HepG2 (cell line): ENCODE results near the gene NCOA6. TPM values are rescaled to one million over a fixed set of nuclear protein-coding genes. Genes with fewer than 3 reads are reported as not detected.

Experiments used
- ATAC-seq: fragments of 200-7000 bp; cut with Tn5 transposase; 3 replicates; pipeline ENCODE4 v1.9.1; 2020; ENCODE audit warnings: mild to moderate bottlenecking, moderate library complexity
- BruUV-seq: library from RNA; stranded (reverse); fragments of 400-500 nt; replicated peaks from 2 replicates; lab custom pipeline; 2021; lab: Mats Ljungman, UMichigan
- CTCF ChIA-PET: fragments of 300-600 bp; formaldehyde crosslinking; extraction: SDS; loops from one replicate; lab custom pipeline; 2021; ENCODE audit warnings: low total read pairs, inconsistent platforms, low intra/inter-chr PET ratio; lab: Yijun Ruan, JAX
- POLR2A ChIA-PET: fragments of 350-600 bp; sonication (Branson Sonifier 250); formaldehyde crosslinking; loops from one replicate; lab custom pipeline; 2020; ENCODE audit warnings: antibody characterized with exemption, inconsistent platforms; lab: Yijun Ruan, JAX
- DNase-seq: peaks from one replicate; pipeline ENCODE4 v3.0.0-alpha.2; 2015; ENCODE audit warnings: low spot score
- FAIRE-seq: peaks from 3 replicates; lab custom pipeline; 2011; peaks lifted over from hg19 to GRCh38; lab: Jason Lieb, UNC
- H2AFZ ChIP-seq: one replicate; pipeline ENCODE4 v1.6.1; 2011; ENCODE audit warnings: low read length, inconsistent platforms
- H3K27ac ChIP-seq: fragments of 300-600 bp; 3 replicates; pipeline ENCODE4 v1.8.0; 2011; ENCODE audit warnings: mixed run types, mild to moderate bottlenecking, mixed read lengths, low read length, inconsistent platforms; ENCODE audit not compliant: insufficient read depth; ENCODE audit errors: extremely low read length
- H3K27me3 ChIP-seq, 2 experiments: fragments of 200-600 bp in 1 of 2; 2 replicates in 1 of 2; 3 replicates in 1 of 2; pipeline versions ENCODE4 v1.6.0 to v1.8.0; 2011; ENCODE audit warnings: low read length in 2 of 2, mild to moderate bottlenecking in 2 of 2, moderate library complexity in 2 of 2, inconsistent platforms in 1 of 2; ENCODE audit not compliant: insufficient read depth in 2 of 2, control insufficient read depth in 1 of 2
- H3K36me3 ChIP-seq, 2 experiments: fragments of 200-600 bp in 1 of 2; replicated peaks in 1 of 2; 2 replicates in 1 of 2; 3 replicates in 1 of 2; pipeline versions ENCODE4 v1.5.1 to v1.8.0; 2011; ENCODE audit warnings: low read length in 2 of 2, inconsistent platforms in 1 of 2; ENCODE audit not compliant: insufficient read depth in 2 of 2, control insufficient read depth in 1 of 2
- H3K4me1 ChIP-seq: 2 replicates; pipeline ENCODE4 v1.5.1; 2012; ENCODE audit warnings: low read length, inconsistent platforms; ENCODE audit not compliant: insufficient read depth
- H3K4me2 ChIP-seq: 2 replicates; pipeline ENCODE4 v1.6.0; 2011; ENCODE audit warnings: low read depth, low read length, inconsistent platforms
- H3K4me3 ChIP-seq, 3 experiments: fragments of 200-600 bp in 1 of 3; sonication (generic), shearing (Covaris generic) in 1 of 3; replicated peaks in 1 of 3; 2 replicates each; pipeline ENCODE4 v1.5.1; 2011 to 2016; ENCODE audit warnings: low read length in 3 of 3, inconsistent platforms in 2 of 3, low read depth in 2 of 3, mild to moderate bottlenecking in 2 of 3, control low read depth in 1 of 3, mixed read lengths in 1 of 3; ENCODE audit not compliant: insufficient read depth in 1 of 3
- H3K79me2 ChIP-seq: one replicate; pipeline ENCODE4 v1.6.1; 2011; ENCODE audit warnings: low read length, inconsistent platforms; ENCODE audit not compliant: insufficient read depth
- H3K9ac ChIP-seq: 2 replicates; pipeline ENCODE4 v1.6.0; 2011; ENCODE audit warnings: mild to moderate bottlenecking, low read depth, low read length, inconsistent platforms; ENCODE audit not compliant: insufficient read depth
- H3K9me3 ChIP-seq: 2 replicates; pipeline ENCODE4 v1.5.1; 2012; ENCODE audit warnings: mild to moderate bottlenecking, low read length
- H4K20me1 ChIP-seq: 2 replicates; pipeline ENCODE4 v1.6.0; 2011; ENCODE audit warnings: inconsistent platforms, mild to moderate bottlenecking, low read length, moderate library complexity; ENCODE audit not compliant: insufficient read depth
- ATRX ChIP-seq: sonication (generic); formaldehyde crosslinking; IDR thresholded peaks from 2 replicates; pipeline ENCODE4 v1.4.0; 2020; ENCODE audit warnings: missing genetic modification reagents, borderline replicate concordance
- MED13 ChIP-seq: sonication (generic); formaldehyde crosslinking; IDR thresholded peaks from 2 replicates; pipeline ENCODE4 v1.5.0; 2020; ENCODE audit warnings: missing genetic modification reagents
- PAF1 ChIP-seq: IDR thresholded peaks from 2 replicates; pipeline ENCODE4 v1.6.1; 2016; ENCODE audit warnings: missing genetic modification reagents, missing compliant biosample characterization
- RBM22 ChIP-seq: fragments of 200-400 bp; formaldehyde crosslinking; optimal IDR thresholded peaks from 2 replicates; pipeline ENCODE3; 2017; ENCODE audit warnings: mild to moderate bottlenecking, low read length, moderate library complexity
- SALL1 ChIP-seq: sonication (generic); formaldehyde crosslinking; IDR thresholded peaks from 2 replicates; pipeline ENCODE4 v1.8.0; 2022; ENCODE audit warnings: mild to moderate bottlenecking, missing genetic modification reagents
- ZNF296 ChIP-seq: sonication (generic); formaldehyde crosslinking; conservative IDR thresholded peaks from 2 replicates; pipeline ENCODE4 v1.5.0; 2020; ENCODE audit warnings: mild to moderate bottlenecking, missing genetic modification reagents
- ZNF773 ChIP-seq: sonication (generic); formaldehyde crosslinking; IDR thresholded peaks from 2 replicates; pipeline ENCODE4 v1.4.0; 2020; ENCODE audit warnings: missing genetic modification reagents, borderline replicate concordance
- ZNF781 ChIP-seq: sonication (generic); formaldehyde crosslinking; IDR thresholded peaks from 2 replicates; pipeline ENCODE4 v1.5.1; 2020; ENCODE audit warnings: borderline replicate concordance, mild to moderate bottlenecking, missing genetic modification reagents; ENCODE audit errors: not compliant biosample characterization
- WGBS: methylation state at CpG from one replicate; pipeline ENCODE4 v1.1.6; 2017; ENCODE audit warnings: low lambda C conversion rate; 5-methylcytosine and 5-hydroxymethylcytosine counted together
- in situ Hi-C: cut with HindIII; loops from 2 replicates; pipeline ENCODE4 v1.10.0; 2017; ENCODE audit warnings: low pct_unique_long_range_greater_than_20kb; ENCODE audit not compliant: extremely low pct_ligation_motif_present
- intact Hi-C: fragments of 100-400 bp; cut with micrococcal nuclease; formaldehyde crosslinking; loops from one replicate; pipeline ENCODE4 v1.10.0; 2022; ENCODE audit not compliant: unreplicated experiment
- polyA plus RNA-seq, 8 experiments: library from polyadenylated mRNA; depleted of rRNA in 3 of 8; stranded (reverse) in 7 of 8; unstranded in 1 of 8; fragments of >200 nt; fragmentation: Illumina TruSeq in 4 of 8; extraction: Trizol in 4 of 8; gene quantifications; 2 replicates each; pipeline versions ENCODE4 v1.2.1 to v1.2.3, GENCODE V29; 2011 to 2016; ENCODE audit warnings: low read depth in 4 of 8, missing spikeins in 1 of 8, mixed read lengths in 1 of 8; ENCODE audit not compliant: insufficient read depth in 1 of 8
- total RNA-seq, 5 experiments: library from RNA; depleted of rRNA; stranded (reverse); fragments of >200 nt; fragmentation: Illumina TruSeq; extraction: Trizol; gene quantifications; 2 replicates each; pipeline ENCODE4 v1.2.3, GENCODE V29; 2016; ENCODE audit warnings: low read depth in 1 of 5
- TF ChIP-seq, protein P1 (sequence below): sonication (generic); formaldehyde crosslinking; IDR thresholded peaks from 2 replicates; pipeline ENCODE4 v1.4.0; 2020; ENCODE audit warnings: missing genetic modification reagents, borderline replicate concordance

The NCOA6 gene
- total and polyA plus RNA-seq, 2 of the 13 experiments (the other 11 are each of a cell fraction or from before 2014, with no cell fraction given) = 11.2 to 29.3 TPM

GRCh38 chr20:34736106-34736735 is 89.2 kb downstream of the NCOA6 start:
- H3K9me3 ChIP-seq = no peaks in the 10 kb centered on the region
- ATAC-seq (no peak), FAIRE-seq (no peak), DNase-seq (no peak)
- CTCF ChIA-PET = no interaction called here
- intact Hi-C loops (no loop called here), in situ Hi-C loops (no loop called here)
- no peak overlapping the region for H3K4me2 ChIP-seq
- peaks cover 3 to 36% of the 10 kb centered on the region in 2 experiments for H3K36me3 ChIP-seq
- no peak overlapping the region for H3K9ac ChIP-seq
- H3K4me3 ChIP-seq = no peak overlapping the region
- no TSS peak for BruUV-seq
- H2AFZ ChIP-seq = no peak overlapping the region
- H4K20me1 ChIP-seq = no peaks in the 10 kb centered on the region
- POLR2A ChIA-PET = no interaction called here
- TF ChIP-seq SALL1 (CRISPR knock-in tag) = no peak
- TF ChIP-seq ZNF296 = no peak
- TF ChIP-seq RBM22 = peak; percentile 15
- H3K79me2 ChIP-seq = no peaks in the 10 kb centered on the region
- H3K27me3 ChIP-seq = no peaks in the 10 kb centered on the region
- WGBS = 89% methylated on average over 6 of the region's 6 CpGs
- no peaks in the 10 kb centered on the region for H3K4me1 ChIP-seq
- no peak overlapping the region for H3K27ac ChIP-seq

DNA sequence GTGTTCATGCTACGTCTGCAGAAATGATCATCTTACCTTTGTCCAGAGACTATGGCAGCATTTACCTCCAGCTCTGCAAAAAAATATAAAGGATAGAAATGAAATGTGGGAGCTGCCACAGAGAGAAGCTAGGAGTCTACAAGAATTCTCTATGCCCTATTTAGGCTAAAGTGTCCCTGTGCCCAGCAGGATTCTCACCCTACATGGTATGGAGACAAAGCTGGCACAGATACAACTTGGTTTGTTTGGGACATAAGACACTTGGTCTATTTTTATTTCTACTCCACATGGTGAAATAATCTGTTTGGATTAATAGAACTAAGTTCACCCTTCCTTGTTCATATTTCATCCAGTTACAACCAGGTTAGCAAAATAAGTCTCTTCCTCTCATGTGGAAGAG is 92.9 kb downstream of the NCOA6 start:
- H2AFZ ChIP-seq = no peak overlapping the region
- ChIA-PET CTCF (no interaction called here), POLR2A (no interaction called here)
- no peak for FAIRE-seq
- peaks cover 5 to 37% of the 10 kb centered on the region in 2 experiments; a peak in 4 of 5 replicates for H3K36me3 ChIP-seq
- in situ Hi-C loops = no loop called here
- H3K27ac ChIP-seq = no peak overlapping the region
- no peak for ATAC-seq
- no peaks in the 10 kb centered on the region for H3K27me3 ChIP-seq
- no peak overlapping the region for H3K9ac ChIP-seq
- no peaks in the 10 kb centered on the region for H3K9me3 ChIP-seq
- DNase-seq = no peak
- 100% methylated on average over 1 of the region's 1 CpG for WGBS
- BruUV-seq = no TSS peak
- no peaks in the 10 kb centered on the region for H3K4me1 ChIP-seq
- intact Hi-C loops = no loop called here
- TF ChIP-seq ZNF781 = no peak
- TF ChIP-seq MED13 (CRISPR knock-in tag) = no peak
- TF ChIP-seq ZNF773 (CRISPR knock-in tag) = no peak
- TF ChIP-seq, protein P1, sequence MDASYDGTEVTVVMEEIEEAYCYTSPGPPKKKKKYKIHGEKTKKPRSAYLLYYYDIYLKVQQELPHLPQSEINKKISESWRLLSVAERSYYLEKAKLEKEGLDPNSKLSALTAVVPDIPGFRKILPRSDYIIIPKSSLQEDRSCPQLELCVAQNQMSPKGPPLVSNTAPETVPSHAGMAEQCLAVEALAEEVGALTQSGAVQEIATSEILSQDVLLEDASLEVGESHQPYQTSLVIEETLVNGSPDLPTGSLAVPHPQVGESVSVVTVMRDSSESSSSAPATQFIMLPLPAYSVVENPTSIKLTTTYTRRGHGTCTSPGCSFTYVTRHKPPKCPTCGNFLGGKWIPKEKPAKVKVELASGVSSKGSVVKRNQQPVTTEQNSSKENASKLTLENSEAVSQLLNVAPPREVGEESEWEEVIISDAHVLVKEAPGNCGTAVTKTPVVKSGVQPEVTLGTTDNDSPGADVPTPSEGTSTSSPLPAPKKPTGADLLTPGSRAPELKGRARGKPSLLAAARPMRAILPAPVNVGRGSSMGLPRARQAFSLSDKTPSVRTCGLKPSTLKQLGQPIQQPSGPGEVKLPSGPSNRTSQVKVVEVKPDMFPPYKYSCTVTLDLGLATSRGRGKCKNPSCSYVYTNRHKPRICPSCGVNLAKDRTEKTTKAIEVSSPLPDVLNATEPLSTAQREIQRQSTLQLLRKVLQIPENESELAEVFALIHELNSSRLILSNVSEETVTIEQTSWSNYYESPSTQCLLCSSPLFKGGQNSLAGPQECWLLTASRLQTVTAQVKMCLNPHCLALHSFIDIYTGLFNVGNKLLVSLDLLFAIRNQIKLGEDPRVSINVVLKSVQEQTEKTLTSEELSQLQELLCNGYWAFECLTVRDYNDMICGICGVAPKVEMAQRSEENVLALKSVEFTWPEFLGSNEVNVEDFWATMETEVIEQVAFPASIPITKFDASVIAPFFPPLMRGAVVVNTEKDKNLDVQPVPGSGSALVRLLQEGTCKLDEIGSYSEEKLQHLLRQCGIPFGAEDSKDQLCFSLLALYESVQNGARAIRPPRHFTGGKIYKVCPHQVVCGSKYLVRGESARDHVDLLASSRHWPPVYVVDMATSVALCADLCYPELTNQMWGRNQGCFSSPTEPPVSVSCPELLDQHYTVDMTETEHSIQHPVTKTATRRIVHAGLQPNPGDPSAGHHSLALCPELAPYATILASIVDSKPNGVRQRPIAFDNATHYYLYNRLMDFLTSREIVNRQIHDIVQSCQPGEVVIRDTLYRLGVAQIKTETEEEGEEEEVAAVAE = no peak
- no peak for TF ChIP-seq ATRX
- no peak for TF ChIP-seq PAF1
- H3K79me2 ChIP-seq = no peaks in the 10 kb centered on the region
- H3K4me2 ChIP-seq = no peak overlapping the region
- H3K4me3 ChIP-seq = no peak overlapping the region
- no peaks in the 10 kb centered on the region for H4K20me1 ChIP-seq
